ENCODE measurements around the gene AVL9. TPM values are rescaled to one million over a fixed set of nuclear protein-coding genes. Genes with fewer than 3 reads are reported as not detected.

Gene AVL9
- total and polyA plus RNA-seq, 2 of the 13 experiments (the other 11 are each of a cell fraction or from before 2014, with no cell fraction given): 29.9 to 48.0 TPM

GRCh38 chr7:32515890-32516550 lies 20.7 kb downstream of the AVL9 start (continued):
- 0 out of 2 replicates have a peak, but pooled peaks have one; percentile 30 for TF ChIP-seq HNF4G (IDR thresholded peaks at IDR 0.05; ENCODE audit: borderline replicate concordance, low read depth, low read length)
- peak; percentile 25; the same call in 1 of the 2 replicates for TF ChIP-seq HNF4G (CRISPR knock-in tag; IDR thresholded peaks at IDR 0.05; ENCODE audit: borderline replicate concordance, low read depth)
- TF ChIP-seq BRCA1 (CRISPR knock-in tag; IDR thresholded peaks at IDR 0.05): no peak
- 0 out of 2 replicates have a peak, but pooled peaks have one; percentile 46 for TF ChIP-seq ZBTB10 (CRISPR knock-in tag; IDR thresholded peaks at IDR 0.05; ENCODE audit: borderline replicate concordance)
- TF ChIP-seq ZSCAN29 (CRISPR knock-in tag; conservative IDR thresholded peaks at IDR 0.05): no peak
- no peak for TF ChIP-seq ZNF251 (CRISPR knock-in tag; IDR thresholded peaks at IDR 0.05)
- no peak for TF ChIP-seq ZFAT (CRISPR knock-in tag; conservative IDR thresholded peaks at IDR 0.05)
- no peak for TF ChIP-seq TBX2 (CRISPR knock-in tag; IDR thresholded peaks at IDR 0.05; ENCODE audit: borderline replicate concordance)

GRCh38 chr7:32516551-32517100 lies 21.3 kb downstream of the AVL9 start:
- Histone ChIP-seq H3K4me1 (ENCODE audit: insufficient read depth, low read length) (peaks cover 56% of the 10 kb centered on the region), H3K4me3 (replicated peaks in 1 of 3; ENCODE audit: insufficient read depth in 1 of 3, low read depth in 2 of 3, low read length in 3 of 3) (peak overlapping the region in 1 of 3 experiments; percentile 18; a peak in 1 of 6 replicates), H2AFZ (ENCODE audit: low read length) (no peak overlapping the region), H3K79me2 (ENCODE audit: insufficient read depth, low read length) (peaks cover 68% of the 10 kb centered on the region), H3K4me2 (ENCODE audit: low read depth, low read length) (peak overlapping the region; percentile 42), H3K9ac (ENCODE audit: insufficient read depth, low read depth, low read length) (peak overlapping the region; percentile 64), H3K27me3 (ENCODE audit: control insufficient read depth in 1 of 2, insufficient read depth in 2 of 2, low read length in 2 of 2) (no peaks in the 10 kb centered on the region), H3K36me3 (replicated peaks in 1 of 2; ENCODE audit: control insufficient read depth in 1 of 2, insufficient read depth in 2 of 2, low read length in 2 of 2) (peaks cover 1 to 5% of the 10 kb centered on the region in 2 experiments; a peak in 3 of 5 replicates), H3K9me3 (ENCODE audit: low read length) (peaks cover 33% of the 10 kb centered on the region), H3K27ac (ENCODE audit: extremely low read length, insufficient read depth, low read length) (peak overlapping the region; percentile 79), H4K20me1 (ENCODE audit: insufficient read depth, low read length) (peaks cover 3% of the 10 kb centered on the region; the same call in 1 of the 2 replicates)
- 65% methylated on average over 3 of the region's 3 CpGs for WGBS (ENCODE audit: low lambda C conversion rate)
- ChIA-PET POLR2A (interaction anchor here (1.3 to 2.2 kb wide), 2 partner anchors 21 to 154 kb away, joined by 4 to 31 read pairs; partner anchors contain the start of gene AVL9), CTCF (ENCODE audit: low intra/inter-chr PET ratio, low total read pairs) (no interaction called here)
- ATAC-seq: peak; percentile 16; the same call in 1 of the 3 replicates
- in situ Hi-C loops (cut with HindIII; ENCODE audit: extremely low pct_ligation_motif_present, low pct_unique_long_range_greater_than_20kb) (no loop called here), intact Hi-C loops (cut with micrococcal nuclease; ENCODE audit: unreplicated experiment) (loop anchor here (1.0 kb wide), 1 partner anchor 18 kb away; no protein-coding TSS in a partner anchor)
- TF ChIP-seq ZSCAN22 (CRISPR knock-in tag; IDR thresholded peaks at IDR 0.05) (no peak), HNF4A (CRISPR knock-in tag; IDR thresholded peaks at IDR 0.05) (0 out of 2 replicates have a peak, but pooled peaks have one; percentile 7), ZNF570 (CRISPR knock-in tag; IDR thresholded peaks at IDR 0.05; ENCODE audit: borderline replicate concordance) (no peak)
- BruUV-seq (replicated peaks): TSS peak; percentile 39
- DNase-seq (ENCODE audit: low spot score): no peak
- FAIRE-seq: no peak

Measured in HepG2 (cell line).